ENCODE data around the gene PCK1.

The PCK1 gene

GRCh38 chr20:57576617-57577550, 16.0 kb downstream of the PCK1 start:
- DNase-seq (ENCODE audit: low read depth), result no peak

GRCh38 chr20:57577679-57578475, 17.0 kb downstream of the PCK1 start:
- no peak for DNase-seq (ENCODE audit: low read depth)

GRCh38 chr20:57578476-57579165, 17.7 kb downstream of the PCK1 start:
- DNase-seq (ENCODE audit: low read depth), result no peak

GRCh38 chr20:57579331-57579897, 18.5 kb downstream of the PCK1 start:
- DNase-seq (ENCODE audit: low read depth), result no peak

GRCh38 chr20:57579898-57580447, 19.1 kb downstream of the PCK1 start:
- no peak for DNase-seq (ENCODE audit: low read depth)

GRCh38 chr20:57580478-57581201, 19.7 kb downstream of the PCK1 start:
- no peak for DNase-seq (ENCODE audit: low read depth)

- no peak for DNase-seq (ENCODE audit: low read depth)
Observed at GRCh38 chr20:57581202-57582028, 20.5 kb downstream of the PCK1 start.

DNA sequence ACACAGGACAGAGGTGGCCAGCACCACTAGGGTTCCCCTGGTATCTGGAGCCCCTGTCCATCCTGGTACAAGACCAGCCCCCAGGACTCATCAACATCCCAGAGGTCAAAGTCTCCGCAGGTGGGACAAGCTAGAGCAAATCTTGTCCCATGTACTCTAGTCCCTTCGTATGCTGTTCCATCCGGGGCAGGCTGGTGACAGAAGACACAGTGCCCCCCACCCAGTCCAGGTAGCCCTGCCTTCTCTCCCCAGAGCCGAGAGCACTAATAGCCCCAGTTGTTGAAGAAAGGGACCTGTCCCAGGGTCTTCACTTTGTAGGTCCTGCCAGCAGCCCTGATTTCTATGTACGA, 21.1 kb downstream of the PCK1 start:
- DNase-seq (ENCODE audit: low read depth), result no peak

- DNase-seq (ENCODE audit: low read depth), result no peak
Observed at GRCh38 chr20:57582432-57583288, 21.8 kb downstream of the PCK1 start.

DNA sequence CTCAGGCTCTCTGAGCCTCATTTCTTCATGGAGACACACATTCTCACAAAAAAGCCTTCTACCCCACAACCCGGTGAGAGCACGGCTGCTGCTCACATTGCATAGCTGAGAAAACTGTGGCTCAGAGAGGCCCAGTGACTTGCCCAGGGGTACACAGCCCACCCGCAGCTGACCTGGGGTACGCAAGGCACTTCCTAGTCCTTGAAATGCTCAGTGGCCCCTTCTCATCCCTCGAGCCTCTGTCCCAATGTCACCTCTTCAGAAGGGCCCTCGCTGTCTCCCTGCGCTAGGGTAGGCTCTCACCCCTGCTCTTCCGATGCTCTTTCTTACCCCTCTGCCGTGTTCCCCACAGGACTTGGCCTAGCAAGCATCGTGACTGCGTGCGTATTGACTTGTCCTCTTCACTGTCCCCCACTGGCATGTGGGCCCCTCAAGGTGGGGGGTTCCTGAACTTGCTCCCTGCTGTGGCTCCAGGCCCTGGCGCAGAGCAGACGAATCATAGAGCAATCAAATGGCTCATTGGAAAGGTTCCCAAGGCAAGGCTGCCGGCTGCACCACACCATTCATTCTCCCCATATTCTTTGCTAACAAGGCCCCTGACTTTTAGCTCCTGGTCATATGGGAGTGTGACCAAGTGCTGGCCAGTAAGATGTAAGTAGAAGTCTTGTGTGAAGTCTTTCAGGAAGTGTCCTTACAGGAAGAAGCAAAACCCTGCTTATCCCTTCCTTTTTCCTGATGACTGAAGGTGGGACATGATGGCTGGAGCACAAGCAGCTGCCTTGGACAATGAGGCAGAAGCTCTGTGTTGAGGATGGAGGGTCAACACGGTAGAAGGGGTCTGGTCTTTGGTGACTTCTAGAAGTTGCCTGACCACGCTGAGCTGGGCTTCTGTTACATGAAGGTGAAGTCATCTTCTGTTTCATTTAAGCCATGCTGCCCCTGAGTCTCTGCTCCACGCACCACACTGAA, 22.7 kb downstream of the PCK1 start:
- DNase-seq (ENCODE audit: low read depth), result no peak

DNA sequence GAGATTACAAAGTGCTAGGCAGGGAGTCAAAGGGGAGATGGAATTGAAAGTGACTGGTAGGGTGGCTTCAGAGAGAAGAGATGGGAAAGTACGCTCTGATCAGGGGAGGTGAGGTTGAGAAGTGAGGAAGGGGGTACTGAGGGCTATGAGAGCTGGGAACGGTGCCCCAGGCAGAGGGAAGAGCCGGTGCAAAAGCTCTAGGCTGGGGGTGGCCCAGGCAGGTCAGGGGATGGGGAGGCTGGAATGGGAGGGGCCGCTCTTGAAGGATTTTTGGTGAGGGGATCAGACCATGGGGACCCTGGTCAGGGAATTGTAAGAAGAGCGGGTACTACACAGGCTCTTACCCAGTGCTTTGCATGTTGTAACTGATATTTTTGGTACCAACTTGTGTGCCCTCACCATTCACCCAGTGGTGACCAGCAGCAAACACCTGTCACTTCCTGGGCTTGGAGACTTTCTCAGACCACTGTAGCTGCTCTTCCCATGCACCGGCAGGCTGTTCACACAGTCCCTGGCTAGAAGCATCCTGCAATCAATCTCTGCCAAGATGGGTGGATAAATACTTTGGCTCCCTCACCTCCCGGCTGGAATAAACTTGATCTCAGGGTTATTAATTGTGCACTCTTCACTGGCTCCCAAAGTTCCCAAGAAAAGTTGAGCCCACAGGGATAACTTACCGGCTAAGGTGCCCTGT, 24.0 kb downstream of the PCK1 start:
- no peak for DNase-seq (ENCODE audit: low read depth)

DNA sequence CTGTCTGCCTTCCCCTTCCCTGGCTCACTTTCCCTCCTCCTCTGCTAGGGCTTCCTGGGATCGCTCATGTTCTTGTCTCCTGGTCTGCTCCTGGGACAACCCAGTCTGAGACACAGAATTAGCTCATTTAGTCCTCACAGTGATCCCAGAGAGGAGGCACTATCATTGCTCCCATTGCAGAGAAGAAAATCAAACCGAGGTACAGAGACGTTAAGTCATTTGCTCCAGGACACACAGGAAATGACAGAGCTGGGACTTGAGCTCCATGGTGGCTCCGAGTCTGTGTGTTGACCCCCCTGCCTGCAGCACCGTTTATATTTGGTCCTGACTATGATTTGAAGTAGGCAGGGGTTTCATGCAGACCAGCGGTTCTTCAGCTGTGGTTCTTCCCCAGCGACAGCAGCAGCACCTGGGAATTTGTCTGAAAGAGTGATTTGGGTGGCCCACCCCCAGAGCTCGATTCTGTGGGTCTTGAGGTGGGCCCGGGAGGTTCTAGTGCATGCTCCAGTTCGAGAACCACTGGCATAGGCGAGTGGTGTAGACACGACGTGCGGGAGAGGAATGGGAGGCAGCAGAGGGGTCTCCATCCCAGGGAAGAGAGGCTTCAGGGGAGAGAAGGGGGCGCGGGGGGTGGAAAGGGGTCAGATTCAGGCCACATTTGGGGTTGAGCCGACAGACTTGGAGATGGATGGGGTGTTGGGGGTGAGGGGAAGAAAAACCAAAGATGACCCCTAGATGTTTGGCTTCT, 24.7 kb downstream of the PCK1 start:
- DNase-seq (ENCODE audit: low read depth), result no peak

DNA sequence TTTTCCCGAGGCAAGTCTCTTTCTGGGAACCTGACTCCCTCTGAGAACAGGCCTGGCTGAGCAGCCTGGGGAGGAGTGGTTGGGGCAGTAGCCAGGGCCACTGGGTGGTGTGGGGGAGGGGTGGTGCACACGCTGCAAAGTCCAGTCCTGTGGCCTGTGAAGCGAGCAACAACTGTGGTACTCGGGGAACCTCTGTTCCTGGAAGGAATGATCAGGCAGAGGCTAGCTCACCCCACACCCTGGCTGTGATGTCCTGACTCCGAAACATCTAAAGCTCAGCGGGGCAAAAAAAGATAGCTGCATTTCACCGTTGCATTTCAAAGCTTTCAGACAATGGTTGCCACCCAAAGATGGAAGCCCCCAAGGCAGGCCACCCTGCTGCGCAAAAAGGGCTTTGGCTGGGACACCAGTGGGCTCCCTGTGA, 25.5 kb downstream of the PCK1 start:
- no peak for DNase-seq (ENCODE audit: low read depth)

GRCh38 chr20:57586943-57587277, 26.0 kb downstream of the PCK1 start:
- DNase-seq (ENCODE audit: low read depth), result no peak

DNA sequence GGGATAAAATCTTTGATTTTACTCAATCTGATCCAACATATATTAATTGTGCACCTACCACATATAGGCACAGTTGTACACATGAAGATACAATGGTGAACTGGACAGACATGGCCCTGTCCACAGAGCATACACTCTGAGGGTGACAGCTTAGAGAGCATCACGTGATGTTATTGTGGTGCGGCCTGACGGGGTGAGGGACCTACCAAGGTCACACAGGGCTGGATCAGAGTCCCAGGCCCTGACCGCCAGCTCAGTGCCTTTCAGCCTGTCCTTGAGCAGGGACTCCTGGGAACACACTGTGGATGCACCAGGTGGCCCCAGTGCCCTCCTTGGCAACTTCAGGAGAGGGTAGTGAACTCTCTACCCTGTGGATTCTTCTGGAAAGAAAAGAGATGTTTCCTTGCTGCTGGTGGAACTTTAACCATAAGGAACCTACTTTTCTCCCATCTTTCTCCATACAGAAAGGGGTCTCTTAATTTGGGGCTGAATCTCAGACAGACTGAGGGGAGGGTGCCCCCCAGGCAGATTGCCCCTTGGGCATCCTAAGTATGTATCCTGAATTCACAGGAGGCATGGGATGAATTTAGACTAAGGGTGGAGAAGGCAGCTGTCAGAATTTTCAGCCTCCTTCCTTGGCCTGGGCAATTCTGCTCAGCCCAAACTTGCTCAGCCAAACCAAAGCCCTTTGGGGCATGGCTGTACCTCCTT, 26.5 kb downstream of the PCK1 start:
- DNase-seq (ENCODE audit: low read depth), result no peak

DNA sequence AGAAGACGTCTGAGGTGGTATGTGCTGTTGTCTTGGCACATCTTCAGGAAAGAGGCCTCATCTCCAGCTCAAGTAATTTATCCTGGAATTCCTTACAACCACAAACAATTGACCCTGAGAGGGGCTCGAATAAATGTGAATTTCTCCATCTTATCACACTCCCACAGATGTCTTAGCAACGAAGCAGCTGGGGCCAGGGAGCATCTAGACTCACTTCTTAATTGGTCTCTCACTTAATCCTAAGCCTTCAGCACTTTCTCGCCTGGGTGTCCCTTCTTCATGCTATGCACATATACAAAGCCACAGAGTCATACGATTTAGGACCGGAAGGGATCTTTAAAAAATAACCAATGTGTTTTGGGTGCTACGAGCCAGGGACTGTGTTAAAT, 27.1 kb downstream of the PCK1 start:
- no peak for DNase-seq (ENCODE audit: low read depth)

Data from T follicular helper cell (primary cell).